ENCODE results near the gene MXI1.
"Not testable (repeated sequence)": the region's sequence is repeated elsewhere in the genome, so short reads cannot be mapped to it uniquely, and the experiment has no call there.

MXI1 gene

DNA sequence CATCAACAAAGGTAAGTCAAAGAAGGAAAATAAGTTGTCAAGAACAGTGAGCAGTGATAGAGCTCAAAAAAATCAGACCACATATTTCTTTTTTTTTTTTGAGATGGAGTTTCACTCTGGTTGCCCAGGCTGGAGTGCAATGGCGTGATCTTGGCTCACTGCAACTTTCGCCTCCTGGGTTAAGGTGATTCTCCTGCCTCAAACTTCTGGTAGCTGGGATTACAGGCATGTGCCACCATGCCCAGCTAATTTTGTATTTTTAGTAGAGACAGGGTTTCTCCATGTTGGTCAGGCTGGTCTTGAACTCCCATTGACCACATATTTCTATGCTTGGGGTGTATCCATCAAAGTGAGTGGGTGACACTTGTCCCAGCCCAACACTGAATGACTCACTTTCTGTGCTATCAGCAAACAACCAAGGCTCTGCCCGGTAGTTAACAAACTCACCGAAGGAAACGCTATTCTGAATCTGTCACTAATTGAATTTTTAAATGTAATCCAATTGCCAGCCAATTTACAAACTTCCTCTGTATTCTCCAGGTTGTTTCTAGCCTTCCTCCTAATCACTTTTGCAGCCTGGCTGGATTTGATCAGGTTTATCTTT, 116.9 kb downstream of the MXI1 start:
- DNase-seq: no peak

DNA sequence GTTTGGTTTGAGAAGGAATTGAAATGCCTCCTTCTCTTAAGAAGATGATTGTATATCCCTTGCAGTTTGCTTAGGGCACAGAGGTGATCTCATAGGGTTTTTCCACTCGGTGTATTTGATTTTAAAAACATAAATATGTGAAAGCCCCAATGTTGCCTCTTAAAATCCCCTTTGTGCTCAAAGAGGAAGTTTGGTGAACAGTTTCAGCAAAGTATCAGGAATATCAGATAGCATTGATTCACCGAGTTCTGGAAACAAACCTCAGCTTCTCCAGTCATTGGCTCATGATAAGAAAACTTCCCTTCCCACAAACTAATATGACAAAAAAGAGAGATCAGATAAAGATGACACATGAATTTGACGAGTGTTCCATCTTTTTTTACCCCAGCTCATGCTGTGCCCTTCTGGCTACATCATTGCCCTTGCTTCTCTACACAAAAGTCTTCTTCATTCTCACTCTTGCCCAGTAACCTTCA, 117.4 kb downstream of the MXI1 start:
- no peak for DNase-seq

DNA sequence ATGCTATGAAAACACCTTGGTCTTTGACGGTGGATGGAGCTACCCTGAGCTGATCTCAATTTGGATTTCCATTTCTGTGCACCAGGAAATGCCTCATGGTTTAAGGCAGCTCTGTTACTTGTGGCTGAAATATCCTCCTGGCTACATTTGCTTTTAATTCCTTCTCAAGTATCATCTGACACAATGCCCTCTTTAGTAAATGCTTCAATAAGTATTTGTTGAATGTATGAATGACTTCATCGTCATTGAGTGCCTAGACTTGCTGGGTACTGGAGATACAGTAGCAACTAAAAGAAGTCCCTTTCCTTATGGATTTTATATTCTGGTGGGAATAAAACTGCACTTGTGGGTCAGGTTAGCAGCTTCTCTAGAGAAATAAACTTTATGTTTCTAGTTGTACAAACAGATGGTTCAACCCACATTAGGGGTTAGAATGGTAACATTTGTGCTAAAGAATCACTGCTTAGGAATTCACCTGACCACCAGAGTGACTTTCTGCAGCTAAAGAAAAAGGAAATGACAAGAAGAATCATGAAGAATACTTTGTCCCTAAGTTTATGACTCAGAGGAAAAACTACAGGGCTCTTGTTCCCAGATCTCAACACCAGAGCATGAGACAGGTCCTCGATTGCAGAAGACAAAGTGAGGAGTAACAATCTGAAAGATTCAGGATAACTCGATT, 119.1 kb downstream of the MXI1 start:
- DNase-seq: no peak

DNA sequence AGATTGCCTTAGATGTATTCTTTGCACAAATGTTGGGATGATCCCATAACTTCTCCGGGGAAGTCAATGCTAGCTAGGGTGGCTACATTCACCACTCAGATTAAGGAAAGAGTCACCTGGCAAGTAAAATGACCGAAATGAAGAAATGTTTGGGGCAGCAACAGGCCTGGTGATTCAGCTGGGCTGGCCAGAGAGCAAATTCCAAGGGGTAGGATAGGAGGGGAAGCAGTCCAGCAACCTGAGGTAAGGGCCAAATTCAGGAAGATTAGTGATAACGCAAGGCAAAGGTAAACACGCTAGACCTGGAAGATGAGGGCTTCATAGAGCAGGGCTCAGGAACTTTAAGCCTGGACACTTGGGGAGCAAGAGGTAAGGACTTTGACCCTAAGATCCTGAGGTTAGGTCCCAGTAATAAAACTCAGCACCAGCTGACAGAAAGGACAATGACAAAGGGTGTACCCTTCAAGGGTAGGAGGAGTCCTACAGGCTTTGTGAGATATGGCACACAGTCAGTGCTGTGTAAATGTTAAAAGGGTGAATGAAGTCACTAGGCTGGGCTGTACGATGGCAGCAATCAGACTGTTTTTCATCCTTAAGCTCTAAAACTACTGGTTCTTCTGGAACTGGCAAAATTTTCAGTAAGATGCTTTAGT, 120.0 kb downstream of the MXI1 start:
- no peak for DNase-seq

DNA sequence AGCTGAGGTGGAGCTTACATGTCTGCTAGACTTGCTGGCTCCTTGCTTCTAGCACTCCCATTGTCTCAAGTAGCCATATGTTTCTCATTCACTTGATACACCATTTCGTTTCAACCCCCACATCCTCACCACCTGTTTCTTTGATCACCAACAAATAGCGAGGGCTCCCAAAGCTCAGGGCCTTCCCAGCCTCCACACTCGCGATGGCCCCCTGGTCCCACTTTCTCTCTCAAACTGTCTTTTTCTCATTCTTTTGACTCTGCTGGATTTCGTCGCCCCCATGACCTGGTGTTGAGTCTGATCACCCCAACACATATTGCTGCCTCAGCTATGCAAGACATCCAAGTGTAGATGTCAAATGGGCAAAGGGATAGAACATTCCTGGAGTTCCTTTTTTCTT, 123.3 kb downstream of the MXI1 start:
- no peak for DNase-seq

DNA sequence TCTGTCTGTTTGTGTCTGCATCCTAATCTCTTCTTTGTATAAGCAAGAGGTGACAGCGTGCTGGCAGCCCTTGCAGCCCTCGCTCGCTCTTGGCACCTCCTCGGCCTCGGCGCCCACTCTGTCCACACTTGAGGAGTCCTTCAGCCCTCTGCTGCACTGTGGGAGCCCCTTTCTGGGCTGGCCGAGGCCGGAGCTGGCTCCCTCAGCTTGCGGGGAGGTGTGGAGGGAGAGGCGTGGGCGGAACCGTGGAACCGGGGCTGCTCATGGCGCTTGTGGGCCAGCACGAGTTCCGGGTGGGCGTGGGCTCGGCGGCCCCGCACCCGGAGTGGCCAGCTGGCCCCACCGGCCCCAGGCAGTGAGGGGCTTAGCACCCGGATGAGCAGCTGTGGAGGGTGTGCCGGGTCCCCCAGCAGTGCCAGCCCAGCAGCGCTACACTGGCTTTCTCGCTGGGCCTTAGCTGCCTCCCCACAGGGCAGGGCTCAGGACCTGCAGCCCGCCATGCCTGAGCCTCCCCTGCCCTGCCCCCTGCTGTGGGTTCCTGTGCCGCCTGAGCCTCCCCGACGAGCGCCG, 123.9 kb downstream of the MXI1 start:
- DNase-seq: not testable (repeated sequence)

DNA sequence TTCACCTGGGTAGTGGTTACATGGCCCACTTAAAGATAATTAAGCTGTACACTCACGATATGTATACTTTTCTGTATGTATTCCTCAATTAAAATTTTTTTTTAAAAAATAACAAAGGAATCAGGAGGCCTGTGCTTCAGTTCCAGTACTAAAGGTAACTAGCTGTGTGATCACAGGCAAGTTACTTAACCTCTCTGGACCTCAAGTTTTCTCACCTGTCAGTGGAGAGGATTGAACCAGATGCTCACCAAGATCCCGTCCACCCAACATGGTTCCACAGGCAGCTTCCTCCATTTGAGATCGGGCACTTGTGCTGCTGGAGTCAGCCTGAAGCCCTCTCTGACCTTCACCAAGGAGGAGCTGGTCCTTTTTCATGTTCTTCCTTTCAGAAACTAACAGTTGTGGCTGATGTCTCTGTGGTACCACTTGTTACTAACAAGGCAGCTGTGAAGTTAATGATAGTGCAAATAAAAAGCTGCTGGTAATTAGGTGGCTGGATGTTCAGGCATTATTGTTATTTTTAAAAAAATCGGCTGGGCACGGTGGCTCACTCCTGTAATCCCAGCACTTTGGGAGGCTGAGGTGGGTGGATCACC, 126.8 kb downstream of the MXI1 start:
- peak; percentile 45 for DNase-seq

DNA sequence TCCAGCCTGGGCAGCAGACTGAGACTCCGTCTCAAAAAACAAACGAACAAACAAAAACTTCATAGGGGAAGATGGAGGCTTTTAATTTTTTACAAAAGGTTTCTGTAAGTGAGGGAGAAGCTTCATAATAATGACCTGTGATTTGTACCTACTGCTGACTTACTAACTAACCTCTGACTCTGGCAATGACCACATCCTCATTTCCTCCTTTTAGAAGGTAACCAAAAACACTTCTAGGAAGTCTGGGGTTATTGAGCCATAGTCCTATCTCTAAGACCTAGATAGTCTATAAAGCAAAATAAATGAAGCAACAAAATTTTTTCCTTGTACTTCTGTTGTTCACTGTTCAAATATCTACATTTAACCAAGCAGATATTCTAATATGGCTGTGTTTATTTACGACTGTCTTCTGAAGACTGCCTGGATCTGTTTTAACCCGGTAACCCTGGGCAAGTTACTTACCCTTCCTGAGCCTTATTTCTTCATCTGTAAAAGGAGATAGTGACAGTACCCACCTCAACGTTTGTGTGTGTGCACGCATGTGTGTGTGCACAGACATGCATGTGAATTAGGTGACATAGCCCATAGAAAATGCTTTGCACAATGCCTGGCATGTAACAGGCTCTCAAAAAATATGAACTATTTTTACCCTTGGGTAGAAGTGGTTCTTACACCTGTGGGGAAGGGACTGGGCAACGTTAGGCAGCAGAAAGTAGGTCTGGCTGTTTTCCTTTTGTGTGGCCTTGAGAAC, 128.1 kb downstream of the MXI1 start:
- no peak for DNase-seq

DNA sequence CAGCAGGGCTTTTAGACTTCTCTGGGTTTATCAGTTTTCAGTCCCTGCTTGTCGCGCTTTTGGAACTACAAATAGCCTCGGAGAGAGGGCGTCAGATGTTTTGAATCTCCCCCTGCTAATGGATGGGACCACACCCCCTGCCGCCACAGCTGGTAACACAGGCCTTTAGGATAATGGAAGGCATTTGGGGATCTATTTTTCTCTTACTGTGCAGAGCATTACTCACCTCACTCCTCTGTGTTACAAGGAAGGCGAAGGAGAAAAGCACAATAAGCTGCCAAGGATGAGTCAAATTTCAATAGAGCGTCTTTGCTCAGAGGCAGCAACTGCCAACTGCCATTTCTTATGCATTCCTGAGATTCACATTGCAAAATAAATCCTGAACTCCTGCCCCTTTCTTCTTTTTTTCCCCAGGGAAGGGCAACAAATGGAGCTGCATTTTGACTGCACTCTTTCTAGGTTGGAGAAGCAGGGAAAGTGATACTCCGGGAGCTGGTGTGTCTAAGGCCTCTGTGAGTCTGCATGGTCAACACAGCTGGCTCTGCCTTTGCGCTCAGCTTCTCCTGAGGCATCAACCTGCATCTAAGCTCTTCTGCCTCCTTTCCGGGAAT, 128.8 kb downstream of the MXI1 start:
- DNase-seq: peak; percentile 55

Measured in NCI-H69 (cell line).